Measurements from ENCODE around the gene CREB5. TPM values are rescaled to one million over a fixed set of nuclear protein-coding genes. Genes with fewer than 3 reads are reported as not detected.

CREB5 gene
- total and polyA plus RNA-seq, 2 of the 13 experiments (the other 11 are each of a cell fraction or from before 2014, with no cell fraction given), result 0.38 to 0.71 TPM

DNA sequence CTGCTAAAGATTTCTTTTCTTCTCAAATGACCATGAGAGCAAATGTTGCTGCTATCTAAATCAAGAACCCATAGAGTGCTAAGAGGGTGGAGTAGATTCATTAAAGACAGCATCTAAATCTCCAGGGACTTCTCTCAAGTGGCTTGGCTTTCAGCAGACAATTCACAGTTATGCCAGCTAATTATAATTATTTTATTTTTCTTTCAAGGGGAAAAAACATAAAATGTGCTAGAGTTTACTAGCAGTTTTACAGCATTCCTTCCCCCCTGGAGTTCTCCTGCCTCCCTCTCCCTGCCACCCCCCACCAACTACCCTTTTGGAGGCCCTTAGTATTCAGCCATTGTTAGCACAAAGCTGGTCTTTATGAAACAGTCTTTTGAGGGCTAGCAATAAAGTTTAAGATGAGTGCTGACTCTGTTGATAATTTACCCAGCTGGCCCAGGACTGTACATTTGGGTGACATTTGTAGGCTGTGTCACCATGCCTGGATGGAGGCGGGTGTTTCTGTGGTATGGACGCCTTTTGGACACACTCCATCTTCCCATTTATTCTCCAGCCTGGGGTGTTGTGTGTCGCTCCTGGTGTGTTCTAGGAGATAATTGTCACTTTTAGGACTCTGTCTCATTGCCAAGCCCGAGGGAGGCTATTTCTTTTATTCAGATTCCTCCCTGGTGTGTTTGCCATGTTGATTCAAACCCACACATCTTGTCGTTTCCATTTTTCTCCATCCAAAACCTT lies 160.2 kb downstream of the CREB5 start:
- FAIRE-seq, result no peak
- POLR2A ChIA-PET, result no interaction called here

More for the DNA sequence above, 160.2 kb downstream of the CREB5 start:
- H3K4me3 ChIP-seq (replicated peaks in 1 of 3; ENCODE audit: insufficient read depth in 1 of 3, low read depth in 2 of 3, low read length in 3 of 3), result no peak overlapping the region
- no peaks in the 10 kb centered on the region for H3K9me3 ChIP-seq (ENCODE audit: low read length)
- in situ Hi-C loops (cut with HindIII; ENCODE audit: extremely low pct_ligation_motif_present, low pct_unique_long_range_greater_than_20kb), result no loop called here
- no peak overlapping the region for H3K9ac ChIP-seq (ENCODE audit: insufficient read depth, low read depth, low read length)
- H3K4me2 ChIP-seq (ENCODE audit: low read depth, low read length), result no peak overlapping the region
- H3K4me1 ChIP-seq (ENCODE audit: insufficient read depth, low read length), result no peaks in the 10 kb centered on the region
- no peak for ATAC-seq
- DNase-seq (ENCODE audit: low spot score), result no peak
- CTCF ChIA-PET (ENCODE audit: low intra/inter-chr PET ratio, low total read pairs), result no interaction called here
- no peak overlapping the region for H3K27ac ChIP-seq (ENCODE audit: extremely low read length, insufficient read depth, low read length)
- no peak for TF ChIP-seq TSC22D2 (CRISPR knock-in tag; IDR thresholded peaks at IDR 0.05; ENCODE audit: borderline replicate concordance)
- no peak for TF ChIP-seq REPIN1 (CRISPR knock-in tag; IDR thresholded peaks at IDR 0.05; ENCODE audit: borderline replicate concordance, low read depth)
- TF ChIP-seq ZNF616 (CRISPR knock-in tag; IDR thresholded peaks at IDR 0.05; ENCODE audit: low read depth), result no peak
- no peak for TF ChIP-seq ZNF670 (CRISPR knock-in tag; IDR thresholded peaks at IDR 0.05; ENCODE audit: borderline replicate concordance)
- TF ChIP-seq ZNF10 (CRISPR knock-in tag; IDR thresholded peaks at IDR 0.05; ENCODE audit: borderline replicate concordance, low read depth), result no peak
- TF ChIP-seq ZNF101 (CRISPR knock-in tag; IDR thresholded peaks at IDR 0.05; ENCODE audit: borderline replicate concordance, low read depth), result no peak
- TF ChIP-seq PCBP1 (IDR thresholded peaks at IDR 0.05; ENCODE audit: borderline replicate concordance, low read depth, low read length), result no peak
- no peak for TF ChIP-seq ZFP41 (CRISPR knock-in tag; IDR thresholded peaks at IDR 0.05; ENCODE audit: borderline replicate concordance)
- no peak for TF ChIP-seq ZNF407 (CRISPR knock-in tag; IDR thresholded peaks at IDR 0.05; ENCODE audit: not compliant biosample characterization)
- no peak for TF ChIP-seq ZNF225 (CRISPR knock-in tag; IDR thresholded peaks at IDR 0.05)
- no peak for TF ChIP-seq NFATC3 (CRISPR knock-in tag; IDR thresholded peaks at IDR 0.05)
- TF ChIP-seq, protein P1, sequence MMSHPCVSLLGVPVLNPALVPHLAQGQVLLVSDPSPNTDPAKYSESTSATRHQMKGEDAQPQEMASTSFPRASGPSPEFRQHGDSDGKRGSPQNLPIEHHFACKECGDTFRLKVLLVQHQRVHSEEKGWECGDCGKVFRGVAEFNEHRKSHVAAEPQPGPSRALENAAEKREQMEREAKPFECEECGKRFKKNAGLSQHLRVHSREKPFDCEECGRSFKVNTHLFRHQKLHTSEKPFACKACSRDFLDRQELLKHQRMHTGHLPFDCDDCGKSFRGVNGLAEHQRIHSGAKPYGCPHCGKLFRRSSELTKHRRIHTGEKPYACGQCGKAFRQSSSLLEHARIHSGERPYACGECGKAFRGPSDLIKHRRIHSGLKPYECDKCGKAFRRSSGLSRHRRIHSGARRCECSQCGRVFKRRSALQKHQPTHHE (CRISPR knock-in tag; IDR thresholded peaks at IDR 0.05; ENCODE audit: borderline replicate concordance), result no peak
- WGBS (ENCODE audit: low lambda C conversion rate), result 30% methylated on average over 5 of the region's 5 CpGs
- intact Hi-C loops (cut with micrococcal nuclease; ENCODE audit: unreplicated experiment), result no loop called here
- H3K79me2 ChIP-seq (ENCODE audit: insufficient read depth, low read length), result no peaks in the 10 kb centered on the region
- H2AFZ ChIP-seq (ENCODE audit: low read length), result no peak overlapping the region
- no TSS peak for BruUV-seq (replicated peaks)
- H3K36me3 ChIP-seq (replicated peaks in 1 of 2; ENCODE audit: control insufficient read depth in 1 of 2, insufficient read depth in 2 of 2, low read length in 2 of 2), result no peaks in the 10 kb centered on the region
- H3K27me3 ChIP-seq (ENCODE audit: control insufficient read depth in 1 of 2, insufficient read depth in 2 of 2, low read length in 2 of 2), result peaks cover 0 to 9% of the 10 kb centered on the region in 2 experiments; a peak in 1 of 5 replicates
- H4K20me1 ChIP-seq (ENCODE audit: insufficient read depth, low read length), result no peaks in the 10 kb centered on the region
